ENCODE measurements around the gene LDAF1.
A peak's percentile ranks its signal among the peaks of the same experiment; 100 is the strongest.

DNA sequence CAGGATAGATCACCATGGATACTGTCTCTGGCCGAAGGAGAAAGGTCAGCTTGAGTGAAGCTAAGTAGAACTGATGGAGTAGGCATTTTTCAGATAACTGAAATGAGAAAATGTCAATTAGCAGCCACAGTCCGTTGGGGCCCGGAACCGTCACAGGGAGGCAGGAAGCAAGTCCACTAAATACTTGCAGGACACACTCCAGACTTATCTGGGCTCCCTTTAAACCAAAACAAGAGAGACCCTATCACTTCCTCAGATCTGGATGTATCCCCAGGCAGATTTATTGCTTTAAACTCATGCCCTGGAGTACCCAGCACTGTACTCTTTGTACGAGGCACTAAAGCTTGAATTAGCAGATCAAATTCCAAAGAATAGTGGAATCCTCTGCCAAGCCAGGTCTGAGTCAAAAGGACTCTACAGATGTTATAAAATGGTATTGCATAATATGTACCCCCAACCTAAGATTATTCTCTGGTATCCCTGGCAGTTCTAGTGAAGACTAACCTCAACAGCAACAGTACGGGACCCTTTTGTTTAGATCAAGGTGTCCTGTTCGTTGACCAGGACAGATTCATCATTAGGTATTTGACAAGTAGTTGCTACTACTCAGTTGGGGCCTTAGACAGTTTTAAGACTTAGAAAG, 44.8 kb downstream of the LDAF1 start:
- TF ChIP-seq, protein P1, sequence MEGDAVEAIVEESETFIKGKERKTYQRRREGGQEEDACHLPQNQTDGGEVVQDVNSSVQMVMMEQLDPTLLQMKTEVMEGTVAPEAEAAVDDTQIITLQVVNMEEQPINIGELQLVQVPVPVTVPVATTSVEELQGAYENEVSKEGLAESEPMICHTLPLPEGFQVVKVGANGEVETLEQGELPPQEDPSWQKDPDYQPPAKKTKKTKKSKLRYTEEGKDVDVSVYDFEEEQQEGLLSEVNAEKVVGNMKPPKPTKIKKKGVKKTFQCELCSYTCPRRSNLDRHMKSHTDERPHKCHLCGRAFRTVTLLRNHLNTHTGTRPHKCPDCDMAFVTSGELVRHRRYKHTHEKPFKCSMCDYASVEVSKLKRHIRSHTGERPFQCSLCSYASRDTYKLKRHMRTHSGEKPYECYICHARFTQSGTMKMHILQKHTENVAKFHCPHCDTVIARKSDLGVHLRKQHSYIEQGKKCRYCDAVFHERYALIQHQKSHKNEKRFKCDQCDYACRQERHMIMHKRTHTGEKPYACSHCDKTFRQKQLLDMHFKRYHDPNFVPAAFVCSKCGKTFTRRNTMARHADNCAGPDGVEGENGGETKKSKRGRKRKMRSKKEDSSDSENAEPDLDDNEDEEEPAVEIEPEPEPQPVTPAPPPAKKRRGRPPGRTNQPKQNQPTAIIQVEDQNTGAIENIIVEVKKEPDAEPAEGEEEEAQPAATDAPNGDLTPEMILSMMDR (IDR thresholded peaks at IDR 0.05; ENCODE audit: low read depth, low read length, missing input control) = no peak
- TF ChIP-seq RAD21 (IDR thresholded peaks at IDR 0.05) (no peak), HNF4A (conservative IDR thresholded peaks at IDR 0.05) (peak; percentile 34 to 63), YY1 (IDR thresholded peaks at IDR 0.05) (no peak), TAF1 (conservative IDR thresholded peaks at IDR 0.05) (no peak), GABPA (IDR thresholded peaks at IDR 0.05 in 1 of 2, conservative IDR thresholded peaks at IDR 0.05 in 1 of 2) (no peak), SP1 (IDR thresholded peaks at IDR 0.05) (no peak), RXRA (IDR thresholded peaks at IDR 0.05) (no peak), EGR1 (IDR thresholded peaks at IDR 0.05; ENCODE audit: low read depth in 2 of 2) (no peak), JUND (IDR thresholded peaks at IDR 0.05) (no peak)
- TF ChIP-seq, protein P2, sequence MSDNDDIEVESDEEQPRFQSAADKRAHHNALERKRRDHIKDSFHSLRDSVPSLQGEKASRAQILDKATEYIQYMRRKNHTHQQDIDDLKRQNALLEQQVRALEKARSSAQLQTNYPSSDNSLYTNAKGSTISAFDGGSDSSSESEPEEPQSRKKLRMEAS (IDR thresholded peaks at IDR 0.05) = no peak
- TF ChIP-seq, protein P3, sequence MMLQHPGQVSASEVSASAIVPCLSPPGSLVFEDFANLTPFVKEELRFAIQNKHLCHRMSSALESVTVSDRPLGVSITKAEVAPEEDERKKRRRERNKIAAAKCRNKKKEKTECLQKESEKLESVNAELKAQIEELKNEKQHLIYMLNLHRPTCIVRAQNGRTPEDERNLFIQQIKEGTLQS (IDR thresholded peaks at IDR 0.05) = no peak
- TF ChIP-seq, protein P4, sequence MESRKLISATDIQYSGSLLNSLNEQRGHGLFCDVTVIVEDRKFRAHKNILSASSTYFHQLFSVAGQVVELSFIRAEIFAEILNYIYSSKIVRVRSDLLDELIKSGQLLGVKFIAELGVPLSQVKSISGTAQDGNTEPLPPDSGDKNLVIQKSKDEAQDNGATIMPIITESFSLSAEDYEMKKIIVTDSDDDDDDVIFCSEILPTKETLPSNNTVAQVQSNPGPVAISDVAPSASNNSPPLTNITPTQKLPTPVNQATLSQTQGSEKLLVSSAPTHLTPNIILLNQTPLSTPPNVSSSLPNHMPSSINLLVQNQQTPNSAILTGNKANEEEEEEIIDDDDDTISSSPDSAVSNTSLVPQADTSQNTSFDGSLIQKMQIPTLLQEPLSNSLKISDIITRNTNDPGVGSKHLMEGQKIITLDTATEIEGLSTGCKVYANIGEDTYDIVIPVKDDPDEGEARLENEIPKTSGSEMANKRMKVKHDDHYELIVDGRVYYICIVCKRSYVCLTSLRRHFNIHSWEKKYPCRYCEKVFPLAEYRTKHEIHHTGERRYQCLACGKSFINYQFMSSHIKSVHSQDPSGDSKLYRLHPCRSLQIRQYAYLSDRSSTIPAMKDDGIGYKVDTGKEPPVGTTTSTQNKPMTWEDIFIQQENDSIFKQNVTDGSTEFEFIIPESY (IDR thresholded peaks at IDR 0.05) = no peak
- TF ChIP-seq, protein P5, sequence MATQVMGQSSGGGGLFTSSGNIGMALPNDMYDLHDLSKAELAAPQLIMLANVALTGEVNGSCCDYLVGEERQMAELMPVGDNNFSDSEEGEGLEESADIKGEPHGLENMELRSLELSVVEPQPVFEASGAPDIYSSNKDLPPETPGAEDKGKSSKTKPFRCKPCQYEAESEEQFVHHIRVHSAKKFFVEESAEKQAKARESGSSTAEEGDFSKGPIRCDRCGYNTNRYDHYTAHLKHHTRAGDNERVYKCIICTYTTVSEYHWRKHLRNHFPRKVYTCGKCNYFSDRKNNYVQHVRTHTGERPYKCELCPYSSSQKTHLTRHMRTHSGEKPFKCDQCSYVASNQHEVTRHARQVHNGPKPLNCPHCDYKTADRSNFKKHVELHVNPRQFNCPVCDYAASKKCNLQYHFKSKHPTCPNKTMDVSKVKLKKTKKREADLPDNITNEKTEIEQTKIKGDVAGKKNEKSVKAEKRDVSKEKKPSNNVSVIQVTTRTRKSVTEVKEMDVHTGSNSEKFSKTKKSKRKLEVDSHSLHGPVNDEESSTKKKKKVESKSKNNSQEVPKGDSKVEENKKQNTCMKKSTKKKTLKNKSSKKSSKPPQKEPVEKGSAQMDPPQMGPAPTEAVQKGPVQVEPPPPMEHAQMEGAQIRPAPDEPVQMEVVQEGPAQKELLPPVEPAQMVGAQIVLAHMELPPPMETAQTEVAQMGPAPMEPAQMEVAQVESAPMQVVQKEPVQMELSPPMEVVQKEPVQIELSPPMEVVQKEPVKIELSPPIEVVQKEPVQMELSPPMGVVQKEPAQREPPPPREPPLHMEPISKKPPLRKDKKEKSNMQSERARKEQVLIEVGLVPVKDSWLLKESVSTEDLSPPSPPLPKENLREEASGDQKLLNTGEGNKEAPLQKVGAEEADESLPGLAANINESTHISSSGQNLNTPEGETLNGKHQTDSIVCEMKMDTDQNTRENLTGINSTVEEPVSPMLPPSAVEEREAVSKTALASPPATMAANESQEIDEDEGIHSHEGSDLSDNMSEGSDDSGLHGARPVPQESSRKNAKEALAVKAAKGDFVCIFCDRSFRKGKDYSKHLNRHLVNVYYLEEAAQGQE (IDR thresholded peaks at IDR 0.05) = no peak

Data from liver (tissue), 3 donors.